Lung (tissue), 12 donors: ENCODE measurements around the gene GOLPH3. TPM values are rescaled to one million over a fixed set of nuclear protein-coding genes. Genes with fewer than 3 reads are reported as not detected.

Source experiments
- ATAC-seq: fragments of 200-7000 bp; cut with Tn5 transposase; one replicate; pipeline ENCODE4 v1.9.1; 2020; ENCODE audit warnings: moderate number of reproducible peaks; ENCODE audit not compliant: insufficient read depth, low FRiP score
- DNase-seq, 3 donors: peaks; one replicate each; pipeline ENCODE4 v3.0.0-alpha.2; 2013 to 2017
- H3K27ac ChIP-seq, 2 donors: one replicate each; pipeline ENCODE4 v1.5.1; 2013; ENCODE audit warnings: mild to moderate bottlenecking in 2 of 2, moderate library complexity in 2 of 2, control low read depth in 1 of 2, inconsistent platforms in 1 of 2, low read depth in 1 of 2, low read length in 1 of 2
- H3K27me3 ChIP-seq, 3 donors: one replicate each; pipeline ENCODE4 v1.5.1; 2013; ENCODE audit warnings: low read length in 2 of 3; ENCODE audit not compliant: control insufficient read depth in 3 of 3, insufficient read depth in 3 of 3
- H3K36me3 ChIP-seq, 4 donors: one replicate each; pipeline ENCODE4 v1.5.1; 2013; ENCODE audit warnings: low read length in 4 of 4, mild to moderate bottlenecking in 1 of 4, moderate library complexity in 1 of 4; ENCODE audit not compliant: control insufficient read depth in 4 of 4, insufficient read depth in 4 of 4
- H3K4me1 ChIP-seq, 5 donors: one replicate each; pipeline ENCODE4 v1.5.1; 2013; ENCODE audit warnings: low read length in 5 of 5, mild to moderate bottlenecking in 2 of 5, moderate library complexity in 1 of 5; ENCODE audit not compliant: control insufficient read depth in 5 of 5, insufficient read depth in 5 of 5
- H3K4me3 ChIP-seq: one replicate; pipeline ENCODE4 v1.5.1; 2013; ENCODE audit warnings: mild to moderate bottlenecking, control low read depth, moderate library complexity
- H3K9ac ChIP-seq, 2 donors: one replicate each; pipeline ENCODE4 v1.5.1; 2013; ENCODE audit warnings: low read length in 2 of 2, control low read depth in 1 of 2; ENCODE audit not compliant: insufficient read depth in 1 of 2
- H3K9me3 ChIP-seq, 4 donors: one replicate each; pipeline ENCODE4 v1.5.1; 2013; ENCODE audit warnings: low read length in 3 of 4, mild to moderate bottlenecking in 1 of 4, moderate library complexity in 1 of 4; ENCODE audit not compliant: control insufficient read depth in 4 of 4, insufficient read depth in 3 of 4
- WGBS, 2 donors: extraction: QIAGEN DNeasy Blood & Tissue Kit; methylation state at CpG; one replicate each; pipeline ENCODE4 v1.1.7; 2013; 5-methylcytosine and 5-hydroxymethylcytosine counted together
- polyA plus RNA-seq, 2 donors: library from polyadenylated mRNA; stranded (reverse); fragments of 200-250 nt; gene quantifications; one replicate each; pipeline ENCODE4 v1.2.1, GENCODE V29; 2013
- total RNA-seq, 2 donors: library from RNA; depleted of rRNA in 1 of 2; stranded (reverse); fragments of >200 nt in 1 of 2; gene quantifications; one replicate each; pipeline ENCODE4 v1.2.1, GENCODE V29; 2014 to 2021
- TF ChIP-seq, protein P1 (sequence below): IDR thresholded peaks from 2 replicates; pipeline ENCODE4 v1.5.1; 2012; ENCODE audit warnings: mild to moderate bottlenecking; ENCODE audit errors: control extremely low read depth, extremely low read depth
- donor health status: control.
- donor health status: control.
- donor health status: Bipolar disorder and iron deficiency.
- donor health status: healthy.
- donor health status: DM: yes; HTN: yes; CAD: no.

Gene GOLPH3
- total and polyA plus RNA-seq, 4 donors: 52.2 to 112 (median 69.9) TPM

GRCh38 chr5:32150366-32150765 is 23.8 kb downstream of the GOLPH3 start:
- Histone ChIP-seq H3K36me3 (peaks cover 0 to 6% (median 0%) of the 10 kb centered on the region in 4 donors), H3K4me3 (no peak overlapping the region), H3K9ac (no peak overlapping the region), H3K27ac (no peak overlapping the region), H3K4me1 (peaks cover 0 to 32% (median 10%) of the 10 kb centered on the region in 5 donors), H3K27me3 (no peaks in the 10 kb centered on the region), H3K9me3 (no peaks in the 10 kb centered on the region)
- TF ChIP-seq, protein P1, sequence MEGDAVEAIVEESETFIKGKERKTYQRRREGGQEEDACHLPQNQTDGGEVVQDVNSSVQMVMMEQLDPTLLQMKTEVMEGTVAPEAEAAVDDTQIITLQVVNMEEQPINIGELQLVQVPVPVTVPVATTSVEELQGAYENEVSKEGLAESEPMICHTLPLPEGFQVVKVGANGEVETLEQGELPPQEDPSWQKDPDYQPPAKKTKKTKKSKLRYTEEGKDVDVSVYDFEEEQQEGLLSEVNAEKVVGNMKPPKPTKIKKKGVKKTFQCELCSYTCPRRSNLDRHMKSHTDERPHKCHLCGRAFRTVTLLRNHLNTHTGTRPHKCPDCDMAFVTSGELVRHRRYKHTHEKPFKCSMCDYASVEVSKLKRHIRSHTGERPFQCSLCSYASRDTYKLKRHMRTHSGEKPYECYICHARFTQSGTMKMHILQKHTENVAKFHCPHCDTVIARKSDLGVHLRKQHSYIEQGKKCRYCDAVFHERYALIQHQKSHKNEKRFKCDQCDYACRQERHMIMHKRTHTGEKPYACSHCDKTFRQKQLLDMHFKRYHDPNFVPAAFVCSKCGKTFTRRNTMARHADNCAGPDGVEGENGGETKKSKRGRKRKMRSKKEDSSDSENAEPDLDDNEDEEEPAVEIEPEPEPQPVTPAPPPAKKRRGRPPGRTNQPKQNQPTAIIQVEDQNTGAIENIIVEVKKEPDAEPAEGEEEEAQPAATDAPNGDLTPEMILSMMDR: no peak
- ATAC-seq: no peak
- no peak for DNase-seq
- WGBS, 2 donors: 95 to 100% methylated on average over 1 of the region's 1 CpG

DNA sequence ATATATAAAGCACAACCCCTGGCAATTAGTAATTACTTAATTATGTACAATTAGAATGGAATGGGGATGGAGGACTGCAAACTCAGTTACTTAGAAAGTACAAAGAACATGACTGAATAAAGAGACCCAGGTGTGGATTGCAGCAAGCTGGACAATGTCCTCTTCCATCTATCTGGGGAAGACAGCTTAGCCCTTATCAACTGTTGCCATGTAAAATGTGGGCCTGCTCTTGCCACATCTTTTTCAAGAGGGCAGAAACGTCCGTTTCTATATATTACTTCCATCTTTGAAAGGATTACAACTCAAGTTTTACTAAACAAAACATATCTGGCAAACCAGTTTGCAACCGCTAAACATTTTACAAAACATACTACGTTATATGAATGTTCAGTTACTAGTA is 26.2 kb downstream of the GOLPH3 start:
- peaks cover 0 to 6% (median 0%) of the 10 kb centered on the region in 4 donors for H3K36me3 ChIP-seq
- WGBS, 2 donors: 39 to 72% methylated on average over 4 of the region's 4 CpGs
- DNase-seq: no peak
- no peaks in the 10 kb centered on the region for H3K27me3 ChIP-seq
- ATAC-seq: no peak
- H3K9me3 ChIP-seq: no peaks in the 10 kb centered on the region
- H3K4me3 ChIP-seq: no peak overlapping the region
- TF ChIP-seq, protein P1: no peak
- no peak overlapping the region for H3K27ac ChIP-seq
- H3K9ac ChIP-seq: no peak overlapping the region
- peaks cover 2 to 43% (median 3%) of the 10 kb centered on the region in 5 donors for H3K4me1 ChIP-seq

- 24 to 40% methylated on average over 3 of the region's 3 CpGs for WGBS, 2 donors
- no peak for DNase-seq
- Histone ChIP-seq H3K4me3 (no peak overlapping the region), H3K36me3 (peaks cover 0 to 6% (median under 1%) of the 10 kb centered on the region in 4 donors), H3K9me3 (no peaks in the 10 kb centered on the region), H3K27ac (no peak overlapping the region), H3K4me1 (peaks cover 2 to 40% (median 3%) of the 10 kb centered on the region in 5 donors), H3K27me3 (no peaks in the 10 kb centered on the region), H3K9ac (no peak overlapping the region)
- TF ChIP-seq, protein P1: no peak
- ATAC-seq: no peak
Observed at GRCh38 chr5:32147236-32147635, 26.9 kb downstream of the GOLPH3 start.

GRCh38 chr5:32145378-32145777 is 28.7 kb downstream of the GOLPH3 start:
- H3K27ac ChIP-seq: no peak overlapping the region
- H3K9ac ChIP-seq: no peak overlapping the region
- DNase-seq (no peak), ATAC-seq (no peak)
- WGBS, 2 donors: 75 to 86% methylated on average over 2 of the region's 2 CpGs
- peaks cover 0 to 4% (median 2%) of the 10 kb centered on the region in 4 donors for H3K36me3 ChIP-seq
- H3K4me1 ChIP-seq: peaks cover 2 to 36% (median 3%) of the 10 kb centered on the region in 5 donors
- no peak overlapping the region for H3K4me3 ChIP-seq
- no peaks in the 10 kb centered on the region for H3K9me3 ChIP-seq
- H3K27me3 ChIP-seq: no peaks in the 10 kb centered on the region
- TF ChIP-seq, protein P1: no peak
